A549 (cell line): ENCODE data around the gene MYOG. TPM values are rescaled to one million over a fixed set of nuclear protein-coding genes. Genes with fewer than 3 reads are reported as not detected.

Experiments used
- ATAC-seq, 2 experiments: fragments of 200-7000 bp in 1 of 2; fragments of >200 bp in 1 of 2; cut with Nextera tagmentation in 1 of 2; cut with Tn5 transposase in 1 of 2; 3 replicates each; pipeline versions ENCODE4 v1.8.0 to v1.9.1; 2018 to 2020; ENCODE audit warnings: mild to moderate bottlenecking in 1 of 2, moderate library complexity in 1 of 2
- CTCF ChIA-PET: fragments of 300-600 bp; sonication (Branson Sonifier 250); formaldehyde crosslinking; extraction: SDS; loops from one replicate; lab custom pipeline; 2021; ENCODE audit warnings: antibody characterized with exemption, inconsistent platforms; lab: Yijun Ruan, JAX
- POLR2A ChIA-PET: fragments of 350-600 bp; formaldehyde crosslinking; extraction: SDS; loops from one replicate; lab custom pipeline; 2021; ENCODE audit warnings: antibody characterized with exemption, inconsistent platforms; lab: Yijun Ruan, JAX
- DNase-seq, 2 experiments: peaks; one replicate each; pipeline versions ENCODE4 v3.0.0 to v3.0.0-alpha.2; 2011 to 2016; ENCODE audit warnings: low read depth in 1 of 2, low spot score in 1 of 2
- FAIRE-seq: peaks from 2 replicates; lab custom pipeline; 2011; peaks lifted over from hg19 to GRCh38; lab: Jason Lieb, UNC
- H3K27ac ChIP-seq, 2 experiments: fragments of >200 bp; sonication (Bioruptor Twin); formaldehyde crosslinking; 3 replicates each; pipeline ENCODE4 v1.5.1; 2016 to 2017
- H3K4me1 ChIP-seq: fragments of >200 bp; sonication (Bioruptor Twin); formaldehyde crosslinking; 3 replicates; pipeline ENCODE4 v1.6.1; 2016
- H3K4me2 ChIP-seq: fragments of >200 bp; sonication (Bioruptor Twin); formaldehyde crosslinking; 3 replicates; pipeline ENCODE4 v1.6.1; 2016
- H3K4me3 ChIP-seq: fragments of >200 bp; sonication (Bioruptor Twin); formaldehyde crosslinking; 3 replicates; pipeline ENCODE4 v1.5.1; 2016
- H3K9me3 ChIP-seq: fragments of >200 bp; sonication (Bioruptor Twin); formaldehyde crosslinking; 3 replicates; pipeline ENCODE4 v1.6.1; 2016
- BHLHE40 ChIP-seq: IDR thresholded peaks from 2 replicates; pipeline ENCODE4 v1.6.1; 2012; ENCODE audit warnings: low read depth, low read length, inconsistent platforms
- CEBPB ChIP-seq, 2 experiments: fragments of >200 bp in 1 of 2; sonication (Bioruptor Twin) in 1 of 2; formaldehyde crosslinking in 1 of 2; IDR thresholded peaks; 2 replicates each; pipeline ENCODE4 v1.6.1; 2012 to 2016
- CHD4 ChIP-seq: fragments of 200-600 bp; sonication (generic); IDR thresholded peaks from 2 replicates; pipeline ENCODE4 v1.6.1; 2016; ENCODE audit warnings: antibody characterized with exemption, mild to moderate bottlenecking, borderline replicate concordance
- CTCF ChIP-seq: fragments of >200 bp; sonication (Bioruptor Twin); formaldehyde crosslinking; IDR thresholded peaks from 3 replicates; pipeline ENCODE4 v1.5.1; 2016
- FOSB ChIP-seq: fragments of 250-450 bp; sonication (Bioruptor Pico); IDR thresholded peaks from 2 replicates; pipeline ENCODE4 v1.5.0; 2020; ENCODE audit warnings: mild to moderate bottlenecking, moderate library complexity
- FOXS1 ChIP-seq: fragments of 250-450 bp; sonication (Bioruptor Pico); IDR thresholded peaks from 2 replicates; pipeline ENCODE4 v1.5.0; 2020; ENCODE audit warnings: mild to moderate bottlenecking, moderate library complexity
- HDAC2 ChIP-seq: fragments of 200-600 bp; sonication (generic); IDR thresholded peaks from 2 replicates; pipeline ENCODE4 v1.6.1; 2016
- HOXB5 ChIP-seq: fragments of 250-450 bp; sonication (Bioruptor Pico); IDR thresholded peaks from 2 replicates; pipeline ENCODE4 v1.5.0; 2020; ENCODE audit warnings: mild to moderate bottlenecking, moderate library complexity
- KDM5A ChIP-seq: fragments of 200-600 bp; sonication (generic); IDR thresholded peaks from 2 replicates; pipeline ENCODE4 v1.6.1; 2016; ENCODE audit warnings: antibody characterized with exemption, mild to moderate bottlenecking
- NPAS2 ChIP-seq: fragments of 250-450 bp; sonication (Bioruptor Pico); IDR thresholded peaks from 2 replicates; pipeline ENCODE4 v1.8.0; 2022; ENCODE audit warnings: mild to moderate bottlenecking, moderate library complexity, borderline replicate concordance
- NR3C1 ChIP-seq: fragments of >200 bp; sonication (Bioruptor Twin); formaldehyde crosslinking; IDR thresholded peaks from 3 replicates; pipeline ENCODE4 v1.6.1; 2017
- PHF8 ChIP-seq: fragments of 200-600 bp; sonication (generic); IDR thresholded peaks from 2 replicates; pipeline ENCODE4 v1.6.1; 2016; ENCODE audit warnings: low read depth, mild to moderate bottlenecking, antibody characterized with exemption, moderate library complexity, borderline replicate concordance
- RAD21 ChIP-seq, 2 experiments: fragments of >200 bp in 1 of 2; sonication (Bioruptor Twin) in 1 of 2; formaldehyde crosslinking in 1 of 2; IDR thresholded peaks in 1 of 2; conservative IDR thresholded peaks in 1 of 2; 2 replicates in 1 of 2; 3 replicates in 1 of 2; pipeline ENCODE4 v1.6.1; 2012 to 2018; ENCODE audit warnings: inconsistent platforms in 1 of 2
- RARB ChIP-seq: fragments of 250-450 bp; sonication (Bioruptor Pico); IDR thresholded peaks from 2 replicates; pipeline ENCODE4 v1.8.0; 2021; ENCODE audit warnings: mild to moderate bottlenecking, moderate library complexity
- RCOR1 ChIP-seq: fragments of 150-350 bp; IDR thresholded peaks from 2 replicates; pipeline ENCODE4 v1.6.1; 2014; ENCODE audit warnings: antibody characterized with exemption, low read length, low read depth
- RNF2 ChIP-seq: fragments of 200-600 bp; sonication (generic); IDR thresholded peaks from 2 replicates; pipeline ENCODE4 v1.6.1; 2016; ENCODE audit warnings: low read depth, mild to moderate bottlenecking, antibody characterized with exemption, moderate library complexity, borderline replicate concordance
- SMC3 ChIP-seq: fragments of >200 bp; sonication (Bioruptor Twin); formaldehyde crosslinking; IDR thresholded peaks from 3 replicates; pipeline ENCODE4 v1.6.1; 2018; ENCODE audit warnings: inconsistent platforms
- TP53 ChIP-seq: fragments of 250-450 bp; sonication (Bioruptor Pico); IDR thresholded peaks from 2 replicates; pipeline ENCODE4 v1.5.0; 2021; ENCODE audit warnings: mild to moderate bottlenecking, moderate library complexity
- USF2 ChIP-seq: fragments of 450-650 bp; IDR thresholded peaks from 2 replicates; pipeline ENCODE4 v1.6.1; 2014; ENCODE audit warnings: antibody characterized with exemption
- ZC3H11A ChIP-seq: fragments of 450-650 bp; IDR thresholded peaks from 2 replicates; pipeline ENCODE4 v1.6.1; 2014; ENCODE audit warnings: antibody characterized with exemption, mild to moderate bottlenecking
- ZNF302 ChIP-seq: fragments of 250-450 bp; sonication (Bioruptor Pico); IDR thresholded peaks from 2 replicates; pipeline ENCODE4 v1.9.0; 2021; ENCODE audit warnings: inconsistent platforms, mild to moderate bottlenecking, moderate library complexity
- WGBS: methylation state at CpG from one replicate; pipeline ENCODE4 v1.1.6; 2017; ENCODE audit errors: missing lambda C conversion rate; 5-methylcytosine and 5-hydroxymethylcytosine counted together
- polyA plus RNA-seq, 4 experiments: library from polyadenylated mRNA; depleted of rRNA in 3 of 4; stranded (reverse); fragments of >200 nt; fragmentation: RNase III in 1 of 4; extraction: RNeasy Plus Mini Kit Qiagen cat#74134 plus additional on column Dnase treatment in 1 of 4; gene quantifications; 2 replicates in 3 of 4; 3 replicates in 1 of 4; pipeline ENCODE4 v1.2.3, GENCODE V29; 2011 to 2017
- TF ChIP-seq, protein P1 (sequence below): fragments of 250-450 bp; sonication (Bioruptor Pico); IDR thresholded peaks from 2 replicates; pipeline ENCODE4 v1.5.0; 2021; ENCODE audit warnings: mild to moderate bottlenecking, moderate library complexity, borderline replicate concordance
- TF ChIP-seq, protein P2 (sequence below): IDR thresholded peaks from 2 replicates; pipeline ENCODE4 v1.6.1; 2012
- TF ChIP-seq, protein P3 (sequence below): fragments of >200 bp; sonication (Bioruptor Twin); formaldehyde crosslinking; IDR thresholded peaks from 2 replicates; pipeline ENCODE4 v1.6.1; 2016

MYOG gene
- polyA plus RNA-seq, 2 of the 4 experiments (the other 2 are of a cell fraction): not detected

GRCh38 chr1:203117611-203118575 is 32.1 kb upstream of the MYOG start:
- TF ChIP-seq CHD4: no peak
- TF ChIP-seq SMC3: peak; percentile 94
- TF ChIP-seq CTCF: peak; percentile 81
- no peak for TF ChIP-seq FOXS1 (CRISPR knock-in tag)
- TF ChIP-seq RAD21 (conservative IDR thresholded peaks at IDR 0.05 in 1 of 2, IDR thresholded peaks at IDR 0.05 in 1 of 2): peak; percentile 87 to 94
- TF ChIP-seq, all 56 proteins: peak for 3
- POLR2A ChIA-PET: interaction anchor here (0.6 to 1.7 kb wide), 4 partner anchors 98 to 187 kb away, joined by 4 to 6 read pairs (median 6); no protein-coding TSS in a partner anchor
- Histone ChIP-seq H3K4me1 (0 out of 3 replicates have a peak, but pooled peaks cover 4% of the 10 kb centered on the region), H3K27ac (no peak overlapping the region), H3K4me3 (no peak overlapping the region), H3K9me3 (no peaks in the 10 kb centered on the region; the same call in 2 of the 3 replicates), H3K4me2 (peak overlapping the region; percentile 59)
- FAIRE-seq (no peak), DNase-seq (peak; percentile 63 to 93), ATAC-seq (peak; percentile 91 to 99)
- CTCF ChIA-PET: interaction anchor here (0.5 to 10.1 kb wide), 41 partner anchors 12 to 642 kb away, joined by 3 to 292 read pairs (median 5); partner anchors contain the start of genes ADORA1 and MYBPH
- 15% methylated on average over 23 of the region's 35 CpGs for WGBS

DNA sequence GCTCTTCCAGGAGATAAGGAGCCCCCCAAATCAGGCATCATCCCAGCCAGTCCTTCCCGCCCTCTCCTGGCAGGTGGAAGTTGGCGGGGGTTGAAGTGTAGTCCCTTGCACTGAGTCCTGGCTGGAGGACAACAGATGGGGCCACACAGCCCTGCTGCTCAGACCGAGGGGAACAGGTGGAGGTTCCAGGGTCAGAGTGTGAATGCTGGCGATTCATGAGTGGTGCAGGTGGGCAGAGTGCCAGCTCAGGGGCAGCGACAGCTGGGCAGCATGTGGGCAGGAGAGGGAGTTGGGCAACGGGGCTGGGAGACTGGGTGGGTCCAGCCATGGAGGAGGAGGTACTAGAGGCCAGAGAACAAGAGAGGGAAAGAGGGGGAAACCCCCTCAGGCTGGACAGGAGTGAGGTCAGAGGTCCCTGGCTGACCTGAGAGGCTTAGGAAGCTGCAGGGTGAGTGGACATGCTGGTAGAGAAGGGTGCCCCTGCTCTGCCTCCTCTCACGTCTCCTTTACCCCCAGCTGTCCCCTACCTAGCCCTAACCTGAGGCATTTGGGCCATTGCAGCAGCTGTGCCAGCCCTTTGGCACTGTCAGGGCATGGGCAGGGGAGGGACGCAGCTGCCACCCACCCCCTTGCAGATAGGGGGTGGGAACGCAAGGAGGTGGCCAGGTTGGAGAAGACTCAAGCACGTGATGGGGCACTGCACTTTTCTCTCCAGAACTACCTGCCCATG is 30.4 kb upstream of the MYOG start:
- H3K4me1 ChIP-seq: 0 out of 3 replicates have a peak, but pooled peaks cover 4% of the 10 kb centered on the region
- FAIRE-seq (no peak), ATAC-seq (no peak), DNase-seq (no peak)
- H3K9me3 ChIP-seq: no peaks in the 10 kb centered on the region; the same call in 2 of the 3 replicates
- ChIA-PET POLR2A (no interaction called here), CTCF (interaction anchor here (1.6 to 10.1 kb wide), 8 partner anchors 8 to 153 kb away, joined by 4 to 292 read pairs (median 60); partner anchors contain the start of genes ADORA1 and MYBPH)
- WGBS: 23% methylated on average over 10 of the region's 10 CpGs
- H3K27ac ChIP-seq: no peak overlapping the region
- TF ChIP-seq HDAC2: no peak
- TF ChIP-seq TP53 (CRISPR knock-in tag): no peak
- no peak for TF ChIP-seq RCOR1
- no peak for TF ChIP-seq KDM5A
- TF ChIP-seq, protein P1, sequence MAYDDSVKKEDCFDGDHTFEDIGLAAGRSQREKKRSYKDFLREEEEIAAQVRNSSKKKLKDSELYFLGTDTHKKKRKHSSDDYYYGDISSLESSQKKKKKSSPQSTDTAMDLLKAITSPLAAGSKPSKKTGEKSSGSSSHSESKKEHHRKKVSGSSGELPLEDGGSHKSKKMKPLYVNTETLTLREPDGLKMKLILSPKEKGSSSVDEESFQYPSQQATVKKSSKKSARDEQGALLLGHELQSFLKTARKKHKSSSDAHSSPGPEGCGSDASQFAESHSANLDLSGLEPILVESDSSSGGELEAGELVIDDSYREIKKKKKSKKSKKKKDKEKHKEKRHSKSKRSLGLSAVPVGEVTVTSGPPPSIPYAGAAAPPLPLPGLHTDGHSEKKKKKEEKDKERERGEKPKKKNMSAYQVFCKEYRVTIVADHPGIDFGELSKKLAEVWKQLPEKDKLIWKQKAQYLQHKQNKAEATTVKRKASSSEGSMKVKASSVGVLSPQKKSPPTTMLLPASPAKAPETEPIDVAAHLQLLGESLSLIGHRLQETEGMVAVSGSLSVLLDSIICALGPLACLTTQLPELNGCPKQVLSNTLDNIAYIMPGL: no peak
- H3K4me2 ChIP-seq: no peak overlapping the region
- no peak overlapping the region for H3K4me3 ChIP-seq

DNA sequence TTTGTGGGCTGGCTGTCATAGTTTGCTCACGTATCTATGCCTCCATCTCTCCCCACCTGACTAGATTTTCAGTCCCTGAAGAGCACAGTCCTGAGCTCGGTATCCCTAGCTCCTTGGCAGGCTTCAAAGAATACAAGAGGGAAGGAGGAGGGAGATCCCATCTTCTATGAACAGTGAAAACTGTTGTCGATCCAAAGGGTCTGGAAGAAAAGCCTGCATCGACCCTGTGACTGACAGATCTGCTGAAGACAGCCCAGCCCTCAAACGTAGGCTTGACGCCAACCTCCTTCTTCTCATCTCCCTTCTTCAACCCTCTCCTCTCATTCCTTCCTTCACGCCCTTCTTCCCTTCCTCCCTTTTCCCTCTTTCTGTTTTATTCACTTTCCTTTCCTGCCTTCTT is 28.4 kb upstream of the MYOG start:
- DNase-seq: no peak
- POLR2A ChIA-PET: no interaction called here
- Histone ChIP-seq H3K4me1 (0 out of 3 replicates have a peak, but pooled peaks cover 4% of the 10 kb centered on the region), H3K4me2 (no peak overlapping the region), H3K9me3 (no peaks in the 10 kb centered on the region; the same call in 2 of the 3 replicates), H3K27ac (no peak overlapping the region), H3K4me3 (no peak overlapping the region)
- no peak for FAIRE-seq
- no peak for ATAC-seq
- CTCF ChIA-PET: interaction anchor here (1.3 to 10.1 kb wide), 4 partner anchors 12 to 153 kb away, joined by 6 to 292 read pairs (median 9); no protein-coding TSS in a partner anchor
- 10% methylated on average over 7 of the region's 7 CpGs for WGBS
- TF ChIP-seq NPAS2 (CRISPR knock-in tag) (no peak), RNF2 (no peak), FOSB (CRISPR knock-in tag) (no peak), PHF8 (no peak), NR3C1 (no peak), ZNF302 (no peak), RARB (CRISPR knock-in tag) (no peak), USF2 (no peak), CEBPB (IDR thresholded peaks at IDR 0.05) (no peak), BHLHE40 (no peak), HOXB5 (CRISPR knock-in tag) (no peak), ZC3H11A (no peak)
- TF ChIP-seq, protein P2, sequence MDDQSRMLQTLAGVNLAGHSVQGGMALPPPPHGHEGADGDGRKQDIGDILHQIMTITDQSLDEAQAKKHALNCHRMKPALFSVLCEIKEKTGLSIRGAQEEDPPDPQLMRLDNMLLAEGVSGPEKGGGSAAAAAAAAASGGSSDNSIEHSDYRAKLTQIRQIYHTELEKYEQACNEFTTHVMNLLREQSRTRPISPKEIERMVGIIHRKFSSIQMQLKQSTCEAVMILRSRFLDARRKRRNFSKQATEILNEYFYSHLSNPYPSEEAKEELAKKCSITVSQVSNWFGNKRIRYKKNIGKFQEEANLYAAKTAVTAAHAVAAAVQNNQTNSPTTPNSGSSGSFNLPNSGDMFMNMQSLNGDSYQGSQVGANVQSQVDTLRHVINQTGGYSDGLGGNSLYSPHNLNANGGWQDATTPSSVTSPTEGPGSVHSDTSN: no peak
- TF ChIP-seq, protein P3, sequence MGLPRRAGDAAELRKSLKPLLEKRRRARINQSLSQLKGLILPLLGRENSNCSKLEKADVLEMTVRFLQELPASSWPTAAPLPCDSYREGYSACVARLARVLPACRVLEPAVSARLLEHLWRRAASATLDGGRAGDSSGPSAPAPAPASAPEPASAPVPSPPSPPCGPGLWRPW: no peak
